A673 (cell line): Measurements from ENCODE around the gene AAMP.

Experiments
- EZH2 ChIP-seq: fragments of 200-600 bp; sonication (generic); IDR thresholded peaks from 2 replicates; pipeline ENCODE4 v1.6.1; 2017; ENCODE audit warnings: borderline replicate concordance, low read depth, mild to moderate bottlenecking, mixed read lengths, antibody characterized with exemption, low read length; ENCODE audit not compliant: poor library complexity, severe bottlenecking
- TF ChIP-seq, protein P1 (sequence below): fragments of 300-800, 200-600 bp; sonication (generic); conservative IDR thresholded peaks from 2 replicates; pipeline ENCODE4 v1.5.1; 2017; ENCODE audit warnings: low read depth, mild to moderate bottlenecking, antibody characterized with exemption, low read length, moderate library complexity, mixed read lengths

GRCh38 chr2:218262631-218263586 lies 7.0 kb downstream of the AAMP start:
- TF ChIP-seq, protein P1, sequence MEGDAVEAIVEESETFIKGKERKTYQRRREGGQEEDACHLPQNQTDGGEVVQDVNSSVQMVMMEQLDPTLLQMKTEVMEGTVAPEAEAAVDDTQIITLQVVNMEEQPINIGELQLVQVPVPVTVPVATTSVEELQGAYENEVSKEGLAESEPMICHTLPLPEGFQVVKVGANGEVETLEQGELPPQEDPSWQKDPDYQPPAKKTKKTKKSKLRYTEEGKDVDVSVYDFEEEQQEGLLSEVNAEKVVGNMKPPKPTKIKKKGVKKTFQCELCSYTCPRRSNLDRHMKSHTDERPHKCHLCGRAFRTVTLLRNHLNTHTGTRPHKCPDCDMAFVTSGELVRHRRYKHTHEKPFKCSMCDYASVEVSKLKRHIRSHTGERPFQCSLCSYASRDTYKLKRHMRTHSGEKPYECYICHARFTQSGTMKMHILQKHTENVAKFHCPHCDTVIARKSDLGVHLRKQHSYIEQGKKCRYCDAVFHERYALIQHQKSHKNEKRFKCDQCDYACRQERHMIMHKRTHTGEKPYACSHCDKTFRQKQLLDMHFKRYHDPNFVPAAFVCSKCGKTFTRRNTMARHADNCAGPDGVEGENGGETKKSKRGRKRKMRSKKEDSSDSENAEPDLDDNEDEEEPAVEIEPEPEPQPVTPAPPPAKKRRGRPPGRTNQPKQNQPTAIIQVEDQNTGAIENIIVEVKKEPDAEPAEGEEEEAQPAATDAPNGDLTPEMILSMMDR, result no peak
- no peak for TF ChIP-seq EZH2
